Loucy (cell line): Measurements from ENCODE around the gene PTPRK.

ENCODE experiments used
- EZH2phosphoT487 ChIP-seq: fragments of 200-600 bp; IDR thresholded peaks from 2 replicates; pipeline ENCODE4 v1.6.1; 2018; ENCODE audit warnings: antibody characterized with exemption, mild to moderate bottlenecking, moderate library complexity, borderline replicate concordance
- TF ChIP-seq, protein P1 (sequence below): fragments of 200-600 bp; sonication (generic); conservative IDR thresholded peaks from 2 replicates; pipeline ENCODE4 v1.5.1; 2014; ENCODE audit warnings: mild to moderate bottlenecking, antibody characterized with exemption, low read length

DNA sequence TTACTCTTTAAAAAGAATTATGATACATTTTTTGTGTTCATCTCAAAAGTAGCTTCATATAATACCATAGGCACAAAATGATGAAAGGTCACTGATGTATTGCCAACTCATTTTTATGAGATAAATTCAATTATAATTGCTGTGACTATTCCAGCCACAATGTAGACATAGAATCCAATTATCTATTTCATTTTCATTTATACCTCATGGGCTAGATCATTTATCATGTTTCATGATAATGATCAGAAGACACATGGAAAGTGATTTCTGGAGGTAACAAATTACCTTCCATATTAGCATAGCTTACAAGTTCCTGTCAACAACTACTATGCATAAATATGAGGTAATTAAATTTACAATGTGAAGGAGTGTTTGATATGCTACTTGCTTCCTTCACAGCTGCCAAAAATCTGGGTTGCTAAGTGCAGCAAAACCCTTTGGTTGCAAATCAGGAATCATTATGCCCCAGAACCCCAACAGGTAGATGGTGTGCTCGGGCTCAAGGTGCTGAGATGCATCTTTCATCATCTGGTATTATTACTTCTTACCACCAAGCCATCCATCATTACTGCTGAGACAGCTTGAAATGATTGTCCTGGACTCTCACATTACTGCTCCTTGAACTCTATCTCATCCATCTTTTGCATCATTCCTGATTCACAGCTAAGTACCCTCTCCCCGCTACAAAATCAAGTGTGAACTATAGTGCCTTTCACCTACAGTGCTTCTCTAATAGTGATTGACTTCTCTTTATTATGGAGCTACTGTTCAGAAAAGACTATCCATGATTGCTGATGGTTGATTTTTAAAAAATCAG, 313.6 kb downstream of the PTPRK start:
- TF ChIP-seq, protein P1, sequence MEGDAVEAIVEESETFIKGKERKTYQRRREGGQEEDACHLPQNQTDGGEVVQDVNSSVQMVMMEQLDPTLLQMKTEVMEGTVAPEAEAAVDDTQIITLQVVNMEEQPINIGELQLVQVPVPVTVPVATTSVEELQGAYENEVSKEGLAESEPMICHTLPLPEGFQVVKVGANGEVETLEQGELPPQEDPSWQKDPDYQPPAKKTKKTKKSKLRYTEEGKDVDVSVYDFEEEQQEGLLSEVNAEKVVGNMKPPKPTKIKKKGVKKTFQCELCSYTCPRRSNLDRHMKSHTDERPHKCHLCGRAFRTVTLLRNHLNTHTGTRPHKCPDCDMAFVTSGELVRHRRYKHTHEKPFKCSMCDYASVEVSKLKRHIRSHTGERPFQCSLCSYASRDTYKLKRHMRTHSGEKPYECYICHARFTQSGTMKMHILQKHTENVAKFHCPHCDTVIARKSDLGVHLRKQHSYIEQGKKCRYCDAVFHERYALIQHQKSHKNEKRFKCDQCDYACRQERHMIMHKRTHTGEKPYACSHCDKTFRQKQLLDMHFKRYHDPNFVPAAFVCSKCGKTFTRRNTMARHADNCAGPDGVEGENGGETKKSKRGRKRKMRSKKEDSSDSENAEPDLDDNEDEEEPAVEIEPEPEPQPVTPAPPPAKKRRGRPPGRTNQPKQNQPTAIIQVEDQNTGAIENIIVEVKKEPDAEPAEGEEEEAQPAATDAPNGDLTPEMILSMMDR, result no peak
- no peak for TF ChIP-seq EZH2phosphoT487
